ENCODE measurements around the gene PRKCH.

PRKCH gene

GRCh38 chr14:61472011-61472672 lies 150.8 kb downstream of the PRKCH start:
- TF ChIP-seq POLR2A (IDR thresholded peaks at IDR 0.05; ENCODE audit: extremely low read depth, insufficient read length) (no peak), MAX (IDR thresholded peaks at IDR 0.05; ENCODE audit: low read depth, low read length) (peak; percentile 78), MYC (IDR thresholded peaks at IDR 0.05; ENCODE audit: low read depth, low read length) (peak; percentile 81)
- peak overlapping the region; percentile 68 for H3K4me3 ChIP-seq (ENCODE audit: low read depth, low read length)
- DNase-seq (ENCODE audit: low read depth) = peak; percentile 90

- peak overlapping the region; percentile 68 for H3K4me3 ChIP-seq (ENCODE audit: low read depth, low read length)
- TF ChIP-seq MAX (IDR thresholded peaks at IDR 0.05; ENCODE audit: low read depth, low read length) (no peak), MYC (IDR thresholded peaks at IDR 0.05; ENCODE audit: low read depth, low read length) (no peak), CTCF (IDR thresholded peaks at IDR 0.05; ENCODE audit: low read depth, low read length) (no peak), POLR2A (IDR thresholded peaks at IDR 0.05; ENCODE audit: extremely low read depth, insufficient read length) (no peak)
- peak; percentile 39 for DNase-seq (ENCODE audit: low read depth)
Measured at GRCh38 chr14:61472801-61473376, 151.5 kb downstream of the PRKCH start.

- no peak for DNase-seq (ENCODE audit: low read depth)
- no peak for TF ChIP-seq MAX (IDR thresholded peaks at IDR 0.05; ENCODE audit: low read depth, low read length)
- TF ChIP-seq CTCF (IDR thresholded peaks at IDR 0.05; ENCODE audit: low read depth, low read length) = no peak
- no peak for TF ChIP-seq POLR2A (IDR thresholded peaks at IDR 0.05; ENCODE audit: extremely low read depth, insufficient read length)
- TF ChIP-seq MYC (IDR thresholded peaks at IDR 0.05; ENCODE audit: low read depth, low read length) = no peak
- H3K4me3 ChIP-seq (ENCODE audit: low read depth, low read length) = no peak overlapping the region
Measured at GRCh38 chr14:61474015-61474414, 152.6 kb downstream of the PRKCH start.

- no peak for DNase-seq (ENCODE audit: low read depth)
- TF ChIP-seq MYC (IDR thresholded peaks at IDR 0.05; ENCODE audit: low read depth, low read length) = no peak
- TF ChIP-seq MAX (IDR thresholded peaks at IDR 0.05; ENCODE audit: low read depth, low read length) = no peak
- TF ChIP-seq CTCF (IDR thresholded peaks at IDR 0.05; ENCODE audit: low read depth, low read length) = no peak
- TF ChIP-seq POLR2A (IDR thresholded peaks at IDR 0.05; ENCODE audit: extremely low read depth, insufficient read length) = no peak
- no peak overlapping the region for H3K4me3 ChIP-seq (ENCODE audit: low read depth, low read length)
Measured at GRCh38 chr14:61474701-61475100, 153.3 kb downstream of the PRKCH start.

- no peak overlapping the region for H3K4me3 ChIP-seq (ENCODE audit: low read depth, low read length)
- DNase-seq (ENCODE audit: low read depth) = peak; percentile 83
- TF ChIP-seq MYC (IDR thresholded peaks at IDR 0.05; ENCODE audit: low read depth, low read length) = 0 out of 2 replicates have a peak, but pooled peaks have one; percentile 17
- peak; percentile 58 for TF ChIP-seq CTCF (IDR thresholded peaks at IDR 0.05; ENCODE audit: low read depth, low read length)
- no peak for TF ChIP-seq MAX (IDR thresholded peaks at IDR 0.05; ENCODE audit: low read depth, low read length)
- TF ChIP-seq POLR2A (IDR thresholded peaks at IDR 0.05; ENCODE audit: extremely low read depth, insufficient read length) = no peak
Measured at GRCh38 chr14:61475316-61475715, 153.9 kb downstream of the PRKCH start.

- no peak for DNase-seq (ENCODE audit: low read depth)
- H3K4me3 ChIP-seq (ENCODE audit: low read depth, low read length) = peak overlapping the region; percentile 17
- TF ChIP-seq MAX (IDR thresholded peaks at IDR 0.05; ENCODE audit: low read depth, low read length) (no peak), POLR2A (IDR thresholded peaks at IDR 0.05; ENCODE audit: extremely low read depth, insufficient read length) (no peak), CTCF (IDR thresholded peaks at IDR 0.05; ENCODE audit: low read depth, low read length) (no peak), MYC (IDR thresholded peaks at IDR 0.05; ENCODE audit: low read depth, low read length) (no peak)
Measured at GRCh38 chr14:61476105-61476753, 154.8 kb downstream of the PRKCH start.

Data from NB4 (cell line).